SK-N-MC (cell line): ENCODE results near the gene OPN1LW.
A peak's percentile ranks its signal among the peaks of the same experiment; 100 is the strongest.
"Not testable (repeated sequence)": the region's sequence is repeated elsewhere in the genome, so short reads cannot be mapped to it uniquely, and the experiment has no call there.

Source experiments
- DNase-seq: peaks from one replicate; pipeline ENCODE4 v3.0.0-alpha.2; 2011; ENCODE audit warnings: low read depth, low spot score
- H3K27ac ChIP-seq: fragments of 200-600 bp; sonication (generic); 2 replicates; pipeline ENCODE4 v1.5.1; 2016; ENCODE audit warnings: mixed run types
- H3K36me3 ChIP-seq: fragments of 200-600 bp; sonication (generic); 2 replicates; pipeline ENCODE4 v1.6.1; 2017; ENCODE audit warnings: antibody characterized with exemption, low read length, mixed read lengths; ENCODE audit not compliant: insufficient read depth
- H3K4me3 ChIP-seq: fragments of 200-600 bp; sonication (generic); 2 replicates; pipeline ENCODE4 v1.5.1; 2016
- H3K9ac ChIP-seq: fragments of 200-600 bp; sonication (generic); 2 replicates; pipeline ENCODE4 v1.8.0; 2017; ENCODE audit warnings: mixed run types, mixed read lengths; ENCODE audit not compliant: insufficient read length
- H3K9me3 ChIP-seq: fragments of 200-600 bp; sonication (generic); 2 replicates; pipeline ENCODE4 v1.6.1; 2017; ENCODE audit warnings: low read depth, mild to moderate bottlenecking, antibody characterized with exemption, low read length, moderate library complexity, mixed read lengths
- EZH2 ChIP-seq: fragments of 200-600 bp; sonication (generic); IDR thresholded peaks from one replicate; pipeline ENCODE4 v1.6.1; 2017; ENCODE audit warnings: antibody characterized with exemption
- FOXP2 ChIP-seq: optimal IDR thresholded peaks from 2 replicates; pipeline ENCODE3; 2011; ENCODE audit warnings: mild to moderate bottlenecking, moderate library complexity; ENCODE audit not compliant: insufficient read depth; ENCODE audit errors: extremely low read length, control extremely low read depth
- POLR2AphosphoS5 ChIP-seq: IDR thresholded peaks from 2 replicates; pipeline ENCODE4 v1.6.1; 2012; ENCODE audit warnings: mild to moderate bottlenecking, low read depth, low read length, borderline replicate concordance

OPN1LW gene

GRCh38 chrX:154144010-154144409 lies at the start of gene OPN1LW:
Gene OPN1LW, plus strand, starts transcription at chrX:154144243. Its CDS starts 41 bp downstream, at chrX:154144284.
- DNase-seq, H3K4me3 ChIP-seq, H3K9me3 ChIP-seq, H3K27ac ChIP-seq, H3K36me3 ChIP-seq, H3K9ac ChIP-seq: not testable (repeated sequence)

GRCh38 chrX:154094833-154095232 lies 49.2 kb upstream of the OPN1LW start:
- Histone ChIP-seq H3K27ac (no peak overlapping the region), H3K4me3 (0 out of 2 replicates have a peak overlapping the region, but pooled peaks have one; percentile 12)
- no peak for TF ChIP-seq POLR2AphosphoS5
- no peak for TF ChIP-seq EZH2
- TF ChIP-seq FOXP2 = no peak

GRCh38 chrX:154096140-154097002 lies 47.7 kb upstream of the OPN1LW start:
- no peak for TF ChIP-seq FOXP2
- no peak for TF ChIP-seq EZH2
- no peak for TF ChIP-seq POLR2AphosphoS5
- Histone ChIP-seq H3K36me3 (peaks cover 2% of the 10 kb centered on the region; the same call in 1 of the 2 replicates), H3K9ac (peak overlapping the region; percentile 78), H3K4me3 (peak overlapping the region; percentile 83), H3K27ac (no peak overlapping the region), H3K9me3 (no peaks in the 10 kb centered on the region)
- no peak for DNase-seq

More at GRCh38 chrX:154094833-154095232, 49.2 kb upstream of the OPN1LW start:
- no peaks in the 10 kb centered on the region for H3K9me3 ChIP-seq
- DNase-seq = no peak
- H3K36me3 ChIP-seq = peaks cover 10% of the 10 kb centered on the region
- no peak overlapping the region for H3K9ac ChIP-seq

- DNase-seq = no peak
- peak overlapping the region; percentile 78 for H3K9ac ChIP-seq
- H3K4me3 ChIP-seq = peak overlapping the region; percentile 83
- H3K9me3 ChIP-seq = no peaks in the 10 kb centered on the region
- H3K36me3 ChIP-seq = 0 out of 2 replicates have a peak, but pooled peaks cover 2% of the 10 kb centered on the region
- peak overlapping the region; percentile 36; the same call in 1 of the 2 replicates for H3K27ac ChIP-seq
- no peak for TF ChIP-seq FOXP2
- no peak for TF ChIP-seq EZH2
- no peak for TF ChIP-seq POLR2AphosphoS5
Observed at GRCh38 chrX:154097003-154097588, 46.9 kb upstream of the OPN1LW start.

GRCh38 chrX:154097589-154098541 lies 46.2 kb upstream of the OPN1LW start, which contains the start of gene MECP2:
Gene MECP2, minus strand, starts transcription at chrX:154097717.
- Histone ChIP-seq H3K36me3 (0 out of 2 replicates have a peak, but pooled peaks cover 2% of the 10 kb centered on the region), H3K4me3 (peak within 1 kb of the TSS; percentile 83), H3K27ac (peak within 1 kb of the TSS; percentile 36; the same call in 1 of the 2 replicates), H3K9me3 (no peaks in the 10 kb centered on the region), H3K9ac (peak within 1 kb of the TSS; percentile 78)
- TF ChIP-seq POLR2AphosphoS5 (peak; percentile 54; the same call in 1 of the 2 replicates), FOXP2 (no peak)
- peak; percentile 37 for DNase-seq

GRCh38 chrX:154098551-154098950 lies 45.5 kb upstream of the OPN1LW start:
- Histone ChIP-seq H3K9me3 (no peaks in the 10 kb centered on the region), H3K27ac (no peak overlapping the region), H3K4me3 (no peak overlapping the region; the same call in 1 of the 2 replicates), H3K9ac (no peak overlapping the region), H3K36me3 (0 out of 2 replicates have a peak, but pooled peaks cover 2% of the 10 kb centered on the region)
- no peak for DNase-seq
- TF ChIP-seq EZH2 = no peak
- TF ChIP-seq FOXP2 = no peak

GRCh38 chrX:154113729-154114128 lies 30.3 kb upstream of the OPN1LW start:
- H3K36me3 ChIP-seq = no peaks in the 10 kb centered on the region
- H3K4me3 ChIP-seq = no peak overlapping the region
- no peak for DNase-seq
- no peak overlapping the region for H3K27ac ChIP-seq
- H3K9ac ChIP-seq = no peak overlapping the region
- no peaks in the 10 kb centered on the region for H3K9me3 ChIP-seq
- TF ChIP-seq EZH2 (no peak), FOXP2 (no peak), POLR2AphosphoS5 (no peak)

- no peak overlapping the region for H3K4me3 ChIP-seq
- no peaks in the 10 kb centered on the region for H3K36me3 ChIP-seq
- no peaks in the 10 kb centered on the region for H3K9me3 ChIP-seq
- DNase-seq = no peak
- H3K27ac ChIP-seq = no peak overlapping the region
- no peak overlapping the region for H3K9ac ChIP-seq
- TF ChIP-seq POLR2AphosphoS5 (no peak), EZH2 (no peak), FOXP2 (no peak)
Observed at GRCh38 chrX:154114652-154115051, 29.4 kb upstream of the OPN1LW start.
